ENCODE data around the gene GORASP2. TPM values are rescaled to one million over a fixed set of nuclear protein-coding genes. Genes with fewer than 3 reads are reported as not detected.

The GORASP2 gene
- total RNA-seq, 1 donor from 2014 or later, result 61.5 TPM

DNA sequence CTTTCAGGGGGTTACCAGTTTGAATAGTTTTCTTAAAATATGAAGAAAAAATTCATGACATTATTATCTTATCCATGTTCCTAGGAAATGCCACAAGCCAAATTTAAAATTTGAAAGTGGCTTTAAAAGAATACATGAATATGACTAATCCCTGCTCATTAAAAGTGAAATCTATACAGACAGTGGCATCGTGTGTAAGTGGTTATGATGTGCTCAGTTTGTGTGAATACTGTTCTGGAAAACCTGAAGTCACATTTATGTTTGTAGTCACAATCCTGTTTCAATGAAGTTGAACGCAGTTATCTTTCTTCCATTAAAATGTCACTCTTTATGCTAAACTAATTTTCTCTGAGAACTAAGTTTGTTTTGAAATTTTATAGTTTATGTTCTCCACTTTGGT, 75.8 kb downstream of the GORASP2 start:
- Histone ChIP-seq H3K4me1 (no peaks in the 10 kb centered on the region), H3K27ac (replicated peaks) (no peak overlapping the region), H3K27me3 (ENCODE audit: low read depth) (no peaks in the 10 kb centered on the region), H3K36me3 (peaks cover 57% of the 10 kb centered on the region), H3K4me3 (no peak overlapping the region), H3K9me3 (replicated peaks) (no peaks in the 10 kb centered on the region)
- no peak for DNase-seq
- TF ChIP-seq, protein P1, sequence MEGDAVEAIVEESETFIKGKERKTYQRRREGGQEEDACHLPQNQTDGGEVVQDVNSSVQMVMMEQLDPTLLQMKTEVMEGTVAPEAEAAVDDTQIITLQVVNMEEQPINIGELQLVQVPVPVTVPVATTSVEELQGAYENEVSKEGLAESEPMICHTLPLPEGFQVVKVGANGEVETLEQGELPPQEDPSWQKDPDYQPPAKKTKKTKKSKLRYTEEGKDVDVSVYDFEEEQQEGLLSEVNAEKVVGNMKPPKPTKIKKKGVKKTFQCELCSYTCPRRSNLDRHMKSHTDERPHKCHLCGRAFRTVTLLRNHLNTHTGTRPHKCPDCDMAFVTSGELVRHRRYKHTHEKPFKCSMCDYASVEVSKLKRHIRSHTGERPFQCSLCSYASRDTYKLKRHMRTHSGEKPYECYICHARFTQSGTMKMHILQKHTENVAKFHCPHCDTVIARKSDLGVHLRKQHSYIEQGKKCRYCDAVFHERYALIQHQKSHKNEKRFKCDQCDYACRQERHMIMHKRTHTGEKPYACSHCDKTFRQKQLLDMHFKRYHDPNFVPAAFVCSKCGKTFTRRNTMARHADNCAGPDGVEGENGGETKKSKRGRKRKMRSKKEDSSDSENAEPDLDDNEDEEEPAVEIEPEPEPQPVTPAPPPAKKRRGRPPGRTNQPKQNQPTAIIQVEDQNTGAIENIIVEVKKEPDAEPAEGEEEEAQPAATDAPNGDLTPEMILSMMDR (IDR thresholded peaks at IDR 0.05; ENCODE audit: borderline replicate concordance), result no peak
- intact Hi-C loops (cut with micrococcal nuclease), result loop anchor here (5.0 kb wide), 1 partner anchor 52 kb away; no protein-coding TSS in a partner anchor

DNA sequence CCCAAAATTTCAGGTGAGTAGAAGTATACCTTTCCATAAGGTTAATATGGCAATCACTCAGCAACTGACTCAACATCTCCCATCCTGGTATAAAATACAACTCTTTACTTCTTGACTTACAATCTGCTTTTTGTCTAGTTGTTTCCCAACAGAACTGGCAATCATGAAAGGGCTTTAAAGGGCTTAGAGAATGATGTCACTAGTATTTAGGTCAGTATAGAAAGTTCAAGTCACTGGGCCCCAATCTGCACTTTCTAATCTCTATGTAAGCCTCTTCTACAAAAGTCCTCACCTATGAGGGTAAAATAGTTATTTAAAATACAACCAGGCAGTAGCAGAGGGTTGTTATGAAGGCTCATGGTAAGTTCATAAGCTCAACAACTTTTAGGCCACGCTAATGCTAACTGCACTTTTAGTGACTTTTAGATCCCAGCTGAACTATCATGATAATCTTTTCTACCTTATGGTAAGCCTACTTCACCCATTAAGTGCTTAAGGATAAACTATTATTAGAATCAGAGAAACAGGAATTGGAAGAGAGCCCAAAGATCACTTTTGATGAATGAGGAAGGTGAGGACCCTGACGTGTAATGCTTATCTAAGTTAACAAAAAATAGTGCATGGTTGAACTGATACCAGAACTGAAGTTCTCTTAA, 79.6 kb downstream of the GORASP2 start:
- H3K36me3 ChIP-seq, result peaks cover 45% of the 10 kb centered on the region
- intact Hi-C loops (cut with micrococcal nuclease), result loop anchor here (5.0 kb wide), 1 partner anchor 49 kb away; no protein-coding TSS in a partner anchor
- H3K4me1 ChIP-seq, result no peaks in the 10 kb centered on the region
- H3K4me3 ChIP-seq, result no peak overlapping the region
- no peak overlapping the region for H3K27ac ChIP-seq (replicated peaks)
- TF ChIP-seq, protein P1 (IDR thresholded peaks at IDR 0.05; ENCODE audit: borderline replicate concordance), result no peak
- H3K9me3 ChIP-seq (replicated peaks), result no peaks in the 10 kb centered on the region
- DNase-seq, result no peak
- H3K27me3 ChIP-seq (ENCODE audit: low read depth), result no peaks in the 10 kb centered on the region

DNA sequence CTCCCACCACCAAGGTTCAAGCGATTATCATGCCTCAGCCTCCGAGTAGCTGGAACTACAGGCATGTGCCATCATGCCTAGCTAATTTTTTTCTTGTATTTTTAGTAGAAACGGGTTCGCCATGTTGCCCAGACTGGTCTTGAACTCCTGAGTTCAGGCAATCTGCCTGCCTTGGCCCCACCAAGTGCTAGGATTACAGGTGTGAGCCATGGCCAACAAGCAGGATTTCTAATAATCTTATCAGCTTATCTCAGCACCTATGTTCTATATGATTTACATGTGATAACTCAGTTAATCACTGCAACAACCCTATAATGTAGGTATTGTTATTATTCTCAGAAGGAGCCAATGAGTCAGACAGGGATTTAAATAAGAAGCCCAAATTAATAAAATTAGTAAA, 80.3 kb downstream of the GORASP2 start:
- intact Hi-C loops (cut with micrococcal nuclease), result loop anchor here (5.0 kb wide), 1 partner anchor 48 kb away; no protein-coding TSS in a partner anchor
- Histone ChIP-seq H3K9me3 (replicated peaks) (no peaks in the 10 kb centered on the region), H3K27me3 (ENCODE audit: low read depth) (no peaks in the 10 kb centered on the region), H3K36me3 (peaks cover 43% of the 10 kb centered on the region), H3K4me3 (no peak overlapping the region), H3K27ac (replicated peaks) (no peak overlapping the region), H3K4me1 (no peaks in the 10 kb centered on the region)
- TF ChIP-seq, protein P1 (IDR thresholded peaks at IDR 0.05; ENCODE audit: borderline replicate concordance), result no peak
- DNase-seq, result no peak

DNA sequence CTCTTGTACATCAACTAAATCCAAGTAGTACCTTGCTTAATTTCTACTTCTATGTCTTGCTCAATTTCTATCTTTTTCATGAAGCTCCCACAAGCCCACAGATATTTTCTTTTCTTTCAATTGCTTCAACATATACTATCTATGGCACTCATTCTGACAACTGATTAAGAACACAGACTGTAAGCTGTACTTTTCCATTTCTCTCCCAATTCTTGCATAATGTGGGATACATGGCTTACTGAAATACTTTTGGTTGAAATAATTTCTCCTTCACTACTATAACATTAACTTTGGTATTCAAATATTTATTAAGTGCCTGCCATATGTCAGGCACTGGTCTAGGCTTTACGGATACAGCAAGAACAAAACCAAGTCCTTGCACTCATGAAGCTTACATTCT, 84.8 kb downstream of the GORASP2 start:
- peaks cover 24% of the 10 kb centered on the region for H3K36me3 ChIP-seq
- no peak overlapping the region for H3K27ac ChIP-seq (replicated peaks)
- intact Hi-C loops (cut with micrococcal nuclease), result no loop called here
- no peaks in the 10 kb centered on the region for H3K9me3 ChIP-seq (replicated peaks)
- no peak for DNase-seq
- no peak overlapping the region for H3K4me3 ChIP-seq
- no peaks in the 10 kb centered on the region for H3K27me3 ChIP-seq (ENCODE audit: low read depth)
- H3K4me1 ChIP-seq, result no peaks in the 10 kb centered on the region
- TF ChIP-seq, protein P1 (IDR thresholded peaks at IDR 0.05; ENCODE audit: borderline replicate concordance), result no peak

DNA sequence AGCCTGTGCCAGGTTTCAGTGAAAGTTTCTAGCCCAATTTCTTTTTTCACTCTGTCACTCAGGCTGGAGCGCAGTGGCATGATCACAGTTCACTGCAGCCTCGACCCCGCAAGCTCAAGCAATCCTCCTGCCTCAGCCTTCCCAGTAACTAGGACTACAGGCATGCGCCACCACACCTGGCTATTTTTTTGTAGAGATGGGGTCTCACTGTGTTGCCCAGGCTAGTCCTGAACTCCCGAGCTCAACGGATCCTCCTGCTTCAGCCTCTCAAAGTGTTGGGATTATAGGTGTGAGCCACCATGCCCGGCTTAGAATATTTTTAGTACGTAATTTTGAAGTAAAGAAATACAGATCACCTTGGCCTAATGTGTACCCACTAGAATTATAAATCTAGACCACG, 87.1 kb downstream of the GORASP2 start:
- no peak for DNase-seq
- H3K4me1 ChIP-seq, result no peaks in the 10 kb centered on the region
- peaks cover 20% of the 10 kb centered on the region for H3K36me3 ChIP-seq
- TF ChIP-seq, protein P1 (IDR thresholded peaks at IDR 0.05; ENCODE audit: borderline replicate concordance), result no peak
- no peak overlapping the region for H3K4me3 ChIP-seq
- H3K27ac ChIP-seq (replicated peaks), result no peak overlapping the region
- no peaks in the 10 kb centered on the region for H3K27me3 ChIP-seq (ENCODE audit: low read depth)
- no peaks in the 10 kb centered on the region for H3K9me3 ChIP-seq (replicated peaks)
- intact Hi-C loops (cut with micrococcal nuclease), result no loop called here

Other genes with a start within 250 kb of the GORASP2 start
- gene SP5, start 213.9 kb upstream of the GORASP2 start, total RNA-seq, result 0.44 TPM
- 0.82 TPM for gene ERICH2, start 158.9 kb upstream of the GORASP2 start, total RNA-seq
- not detected for gene GAD1, start 112.4 kb upstream of the GORASP2 start, total RNA-seq
- gene TLK1, start 231.6 kb downstream of the GORASP2 start, total RNA-seq, result 26.3 TPM

Measured in left ventricle myocardium inferior (tissue), 1 donor.